Heart left ventricle (tissue), 16 donors: Measurements from ENCODE around the gene CIB4. TPM values are rescaled to one million over a fixed set of nuclear protein-coding genes. Genes with fewer than 3 reads are reported as not detected.

ENCODE experiments used
- ATAC-seq, 4 donors: fragments of 200-7000 bp; cut with Tn5 transposase; one replicate each; pipeline ENCODE4 v1.9.1; 2020 to 2022; ENCODE audit warnings: moderate library complexity in 4 of 4, mild to moderate bottlenecking in 3 of 4, moderate number of reproducible peaks in 1 of 4
- DNase-seq, 5 donors: peaks; one replicate each; pipeline ENCODE4 v3.0.0-alpha.2; 2020
- H3K27ac ChIP-seq, 12 donors: fragments of 200-600 bp; sonication (generic) in 4 of 12; one replicate each; pipeline versions ENCODE4 v1.5.0 to v1.8.0; 2016 to 2022; ENCODE audit warnings: mild to moderate bottlenecking in 2 of 12
- H3K27me3 ChIP-seq, 9 donors: fragments of 200-600 bp; sonication (generic) in 2 of 9; one replicate each; pipeline versions ENCODE4 v1.5.1 to v1.8.0; 2016 to 2022; ENCODE audit warnings: mild to moderate bottlenecking in 3 of 9
- H3K36me3 ChIP-seq, 9 donors: fragments of 200-600 bp; sonication (generic) in 2 of 9; one replicate each; pipeline versions ENCODE4 v1.5.0 to v1.8.0; 2018 to 2022; ENCODE audit warnings: mild to moderate bottlenecking in 2 of 9
- H3K4me1 ChIP-seq, 12 donors: fragments of 200-600 bp; sonication (generic) in 4 of 12; one replicate each; pipeline versions ENCODE4 v1.5.0 to v1.8.0; 2016 to 2022; ENCODE audit warnings: mild to moderate bottlenecking in 3 of 12
- H3K4me3 ChIP-seq, 12 donors: fragments of 200-600 bp; sonication (generic) in 4 of 12; one replicate each; pipeline versions ENCODE4 v1.5.0 to v1.8.0; 2017 to 2022; ENCODE audit warnings: mild to moderate bottlenecking in 9 of 12, moderate library complexity in 4 of 12
- H3K9me3 ChIP-seq, 12 donors: fragments of 200-600 bp; sonication (generic) in 4 of 12; one replicate each; pipeline versions ENCODE4 v1.5.0 to v1.8.0; 2016 to 2022; ENCODE audit warnings: mild to moderate bottlenecking in 1 of 12
- POLR2A ChIP-seq, 2 donors: fragments of 450-650 bp; IDR thresholded peaks; one replicate each; pipeline ENCODE4 v1.6.1; 2017; ENCODE audit warnings: antibody characterized with exemption in 2 of 2, mild to moderate bottlenecking in 2 of 2, moderate library complexity in 2 of 2
- WGBS, 4 donors: extraction: QIAGEN DNeasy Blood & Tissue Kit in 2 of 4; methylation state at CpG; one replicate each; pipeline versions ENCODE4 v1.1.5 to v1.1.7; 2013 to 2018; 5-methylcytosine and 5-hydroxymethylcytosine counted together
- intact Hi-C, 10 donors: fragments of 100-400 bp; cut with DNase I; formaldehyde crosslinking; loops; one replicate each; pipeline versions ENCODE4 v1.11.1 to v1.14.2; 2022
- polyA plus RNA-seq, 2 donors: library from polyadenylated mRNA; stranded (reverse); fragments of 200-250 nt; gene quantifications; one replicate each; pipeline ENCODE4 v1.2.3, GENCODE V29; 2013
- total RNA-seq, 9 donors: library from RNA; depleted of rRNA in 2 of 9; stranded (reverse); fragments of >200 nt in 2 of 9; fragmentation: NEBNext Ultra II Directional in 3 of 9; extraction: Animal tissue kit (Norgen Biotek cat#: 25700) in 3 of 9; gene quantifications; one replicate each; pipeline versions ENCODE4 v1.1.0 to v1.2.4, GENCODE V29; 2016 to 2023
- TF ChIP-seq, protein P1 (sequence below), 12 donors: fragments of 200-600 bp; sonication (generic) in 4 of 12; IDR thresholded peaks; one replicate each; pipeline versions ENCODE4 v1.5.0 to v1.8.0; 2018 to 2022; ENCODE audit warnings: antibody characterized with exemption in 12 of 12, mild to moderate bottlenecking in 5 of 12
- donor health status: ischemic (EF 13 %, LVEDD 7.1; RV severe dilation, severe dysfunction).
- donor health status: healthy with polysubstance abuse.
- donor health status: DM: no; HTN: yes; CAD: no.
- donor health status: DM: no; HTN: no; CAD: no.
- donor health status: ischemic (EF 25% LVEDD 6.9; RV normal size, moderate dysfunction).
- donor health status: ischemic (EF 25% LVEDD 5.7; RV mildly dilated, moderate dysfunction).
- donor health status: healthy.
- donor health status: DM: yes; HTN: yes; CAD: no.
- donor health status: ischemic (EF 35%, LVEDD 5.7; RV mildly dilated, moderate dysfunction).
- donor health status: nonischemic (EF 11% LVEDD 7.7; RV severe dilation, severe dysfunction).
- donor health status: DM: yes; HTN: yes; CAD: no.
- donor health status: PGD.
- donor health status: ischemic (EF 29% LVEDD 5.4; RV normal size, mild dysfunction).
- donor health status: nonischemic (EF 23%, LVEDD 6.1; RV moderate dilation, normal function).

CIB4 gene
- total and polyA plus RNA-seq, 11 donors = not detected

DNA sequence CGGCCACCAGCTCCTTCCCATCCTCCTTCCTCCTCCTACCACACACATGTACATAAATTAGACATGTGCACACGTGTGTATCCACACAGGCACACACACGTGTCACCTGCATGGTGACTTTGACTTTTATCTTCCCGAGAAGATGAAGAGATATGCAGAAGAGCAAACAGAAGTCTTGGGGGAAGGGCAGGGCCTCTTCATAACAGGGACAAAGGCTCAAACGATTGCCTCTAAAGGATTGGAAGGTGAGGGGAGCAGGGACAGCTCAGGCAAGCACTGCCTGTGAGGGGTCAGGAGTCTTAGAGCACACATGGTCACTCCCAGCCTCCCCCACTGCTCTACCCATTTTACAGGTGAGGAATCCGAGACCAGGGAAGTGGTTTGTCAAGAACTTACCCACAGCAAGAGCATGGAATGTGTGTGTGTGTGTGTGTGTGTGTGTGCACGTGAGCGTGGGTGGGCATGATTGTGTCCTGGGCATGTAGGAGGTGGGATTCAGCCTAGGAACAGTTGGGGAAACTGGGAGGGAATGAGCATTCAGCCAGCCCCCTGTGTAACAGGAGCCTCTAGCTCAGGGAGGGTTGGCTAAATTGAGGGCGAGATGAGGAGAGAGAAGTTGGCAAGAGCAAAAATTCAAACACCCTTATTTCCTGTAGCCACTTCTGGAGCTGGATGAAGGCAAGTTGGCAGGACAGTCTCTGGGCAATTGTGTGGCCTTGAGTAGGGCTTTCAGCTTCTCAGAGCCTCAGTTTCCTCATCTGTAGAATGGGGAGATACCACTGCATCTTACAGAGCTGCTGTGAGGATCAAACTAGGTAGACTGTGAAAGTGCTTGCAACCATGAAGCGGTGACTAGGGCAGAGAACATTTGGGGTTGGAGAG, 24.2 kb downstream of the CIB4 start:
- no peak for ATAC-seq
- TF ChIP-seq, protein P1, sequence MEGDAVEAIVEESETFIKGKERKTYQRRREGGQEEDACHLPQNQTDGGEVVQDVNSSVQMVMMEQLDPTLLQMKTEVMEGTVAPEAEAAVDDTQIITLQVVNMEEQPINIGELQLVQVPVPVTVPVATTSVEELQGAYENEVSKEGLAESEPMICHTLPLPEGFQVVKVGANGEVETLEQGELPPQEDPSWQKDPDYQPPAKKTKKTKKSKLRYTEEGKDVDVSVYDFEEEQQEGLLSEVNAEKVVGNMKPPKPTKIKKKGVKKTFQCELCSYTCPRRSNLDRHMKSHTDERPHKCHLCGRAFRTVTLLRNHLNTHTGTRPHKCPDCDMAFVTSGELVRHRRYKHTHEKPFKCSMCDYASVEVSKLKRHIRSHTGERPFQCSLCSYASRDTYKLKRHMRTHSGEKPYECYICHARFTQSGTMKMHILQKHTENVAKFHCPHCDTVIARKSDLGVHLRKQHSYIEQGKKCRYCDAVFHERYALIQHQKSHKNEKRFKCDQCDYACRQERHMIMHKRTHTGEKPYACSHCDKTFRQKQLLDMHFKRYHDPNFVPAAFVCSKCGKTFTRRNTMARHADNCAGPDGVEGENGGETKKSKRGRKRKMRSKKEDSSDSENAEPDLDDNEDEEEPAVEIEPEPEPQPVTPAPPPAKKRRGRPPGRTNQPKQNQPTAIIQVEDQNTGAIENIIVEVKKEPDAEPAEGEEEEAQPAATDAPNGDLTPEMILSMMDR (IDR thresholded peaks at IDR 0.05) = no peak
- no peak for TF ChIP-seq POLR2A (IDR thresholded peaks at IDR 0.05)
- intact Hi-C loops = no loop called here
- Histone ChIP-seq H3K27ac (no peak overlapping the region), H3K9me3 (peaks cover 0 to 10% (median 0%) of the 10 kb centered on the region in 12 donors), H3K36me3 (no peaks in the 10 kb centered on the region), H3K27me3 (peaks cover 14 to 52% (median 25%) of the 10 kb centered on the region in 9 donors), H3K4me3 (no peak overlapping the region), H3K4me1 (peaks cover 0 to 31% (median 13%) of the 10 kb centered on the region in 12 donors)
- 71 to 82% (median 78%) methylated on average over 10 of the region's 10 CpGs for WGBS, 4 donors
- DNase-seq = no peak

DNA sequence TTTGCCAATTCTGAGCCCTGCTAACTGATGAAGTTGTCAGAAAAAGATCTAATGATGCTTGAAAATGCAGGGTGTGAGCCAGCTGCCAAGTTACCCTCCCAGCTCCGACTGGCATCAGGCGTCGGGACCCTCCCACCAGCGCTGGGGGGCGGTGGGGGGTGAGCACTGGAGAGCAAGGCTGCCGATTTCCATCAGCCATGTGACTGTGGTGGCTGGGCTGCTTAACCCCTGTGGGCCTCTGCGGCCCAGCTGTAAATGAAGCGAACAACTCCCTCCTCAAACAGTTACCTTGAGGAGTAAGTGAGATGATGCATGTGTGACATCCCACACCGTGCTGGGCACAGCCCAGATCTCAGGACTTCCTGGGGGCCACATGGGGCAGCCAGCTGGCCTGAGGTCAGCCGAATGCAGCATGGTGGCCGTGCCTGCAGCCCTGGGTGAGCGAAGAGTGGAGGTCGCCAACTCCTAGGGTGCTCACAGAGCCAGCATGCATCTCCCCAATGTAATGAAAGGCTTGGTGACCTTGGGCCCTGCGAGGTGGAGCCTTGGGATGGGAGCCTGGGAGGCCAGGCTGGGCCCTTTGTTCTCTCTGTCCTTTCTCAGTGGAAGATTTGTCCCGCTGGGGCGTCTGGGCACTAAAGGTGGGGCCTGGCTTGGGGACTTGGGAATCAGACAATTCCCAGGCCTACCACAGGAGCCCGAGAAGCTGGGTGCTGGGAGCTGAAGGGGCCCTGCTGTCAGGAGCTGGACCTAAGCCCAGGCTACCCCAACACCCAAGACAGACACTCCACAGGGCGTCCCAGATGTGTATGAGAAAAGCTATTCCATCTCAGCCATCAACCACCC, 25.1 kb downstream of the CIB4 start:
- H3K36me3 ChIP-seq = no peaks in the 10 kb centered on the region
- H3K27me3 ChIP-seq = peaks cover 14 to 52% (median 20%) of the 10 kb centered on the region in 9 donors
- H3K4me3 ChIP-seq = no peak overlapping the region
- H3K4me1 ChIP-seq = peaks cover 0 to 31% (median 14%) of the 10 kb centered on the region in 12 donors
- TF ChIP-seq, protein P1 (IDR thresholded peaks at IDR 0.05) = no peak
- TF ChIP-seq POLR2A (IDR thresholded peaks at IDR 0.05) = no peak
- DNase-seq (peak in 1 of 5 donors; percentile 54), ATAC-seq (no peak)
- peaks cover 0 to 2% (median 0%) of the 10 kb centered on the region in 12 donors for H3K9me3 ChIP-seq
- intact Hi-C loops = no loop called here
- H3K27ac ChIP-seq = no peak overlapping the region
- WGBS, 4 donors = 69 to 78% (median 73%) methylated on average over 12 to 18 of the region's 18 CpGs

DNA sequence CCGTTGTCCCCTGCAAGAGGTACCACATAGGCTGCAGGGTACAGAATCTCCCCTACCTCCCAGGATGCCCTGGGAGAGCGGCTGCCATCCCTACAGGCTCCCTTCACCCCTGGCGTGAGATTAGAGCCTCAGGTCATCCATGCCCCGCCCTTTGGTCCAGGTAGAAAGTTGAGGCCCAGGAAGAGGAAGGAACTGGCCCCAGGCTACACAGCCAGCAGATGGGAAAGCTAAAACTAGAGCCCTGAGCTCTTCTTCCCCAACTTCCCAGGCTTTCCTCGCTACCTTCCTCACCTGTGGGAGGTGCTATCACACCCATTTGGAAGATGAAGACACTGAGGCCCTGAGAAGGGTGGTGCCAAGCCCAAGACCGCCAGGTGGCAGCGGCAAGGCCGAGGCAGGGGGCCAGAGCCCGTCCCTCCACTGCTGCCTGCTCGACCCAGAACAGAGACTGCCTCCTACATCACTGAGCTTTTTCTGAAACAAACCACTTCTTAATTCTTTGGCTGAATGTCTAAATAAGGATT, 25.8 kb downstream of the CIB4 start:
- ATAC-seq = no peak
- TF ChIP-seq, protein P1 (IDR thresholded peaks at IDR 0.05) = no peak
- no peak for TF ChIP-seq POLR2A (IDR thresholded peaks at IDR 0.05)

More for the DNA sequence above, 25.8 kb downstream of the CIB4 start:
- Histone ChIP-seq H3K27me3 (peaks cover 14 to 50% (median 20%) of the 10 kb centered on the region in 9 donors), H3K4me3 (no peak overlapping the region), H3K27ac (no peak overlapping the region), H3K9me3 (no peaks in the 10 kb centered on the region), H3K4me1 (peaks cover 0 to 31% (median 14%) of the 10 kb centered on the region in 12 donors), H3K36me3 (no peaks in the 10 kb centered on the region)
- WGBS, 4 donors = 64 to 88% (median 78%) methylated on average over 8 to 10 of the region's 10 CpGs
- intact Hi-C loops = no loop called here
- DNase-seq = peak in 1 of 5 donors; percentile 43
